Measurements from ENCODE around the gene MB. TPM values are rescaled to one million over a fixed set of nuclear protein-coding genes. Genes with fewer than 3 reads are reported as not detected.

The MB gene
- total RNA-seq, 3 donors from 2014 or later = 0.48 to 13.1 (median 10.0) TPM

GRCh38 chr22:35606916-35607315 lies 10.2 kb downstream of the MB start:
- Histone ChIP-seq H3K27ac (no peak overlapping the region), H3K4me3 (no peak overlapping the region), H3K36me3 (no peaks in the 10 kb centered on the region), H3K4me1 (no peaks in the 10 kb centered on the region), H3K27me3 (no peaks in the 10 kb centered on the region), H3K9me3 (no peaks in the 10 kb centered on the region)
- TF ChIP-seq POLR2A (IDR thresholded peaks at IDR 0.05) (no peak), POLR2AphosphoS5 (IDR thresholded peaks at IDR 0.05) (no peak), CTCF (IDR thresholded peaks at IDR 0.05) (no peak)
- no peak for DNase-seq (ENCODE audit: low spot score in 2 of 2)
- intact Hi-C loops (cut with DNase I; ENCODE audit: low total_unique reads) = no loop called here

GRCh38 chr22:35605851-35606481 lies 11.2 kb downstream of the MB start:
- DNase-seq (ENCODE audit: low spot score in 2 of 2) = no peak
- Histone ChIP-seq H3K4me1 (no peaks in the 10 kb centered on the region), H3K4me3 (no peak overlapping the region), H3K27ac (no peak overlapping the region), H3K9me3 (no peaks in the 10 kb centered on the region), H3K27me3 (no peaks in the 10 kb centered on the region), H3K36me3 (no peaks in the 10 kb centered on the region)
- TF ChIP-seq POLR2A (IDR thresholded peaks at IDR 0.05) (no peak), POLR2AphosphoS5 (IDR thresholded peaks at IDR 0.05) (no peak), CTCF (IDR thresholded peaks at IDR 0.05) (no peak)
- intact Hi-C loops (cut with DNase I; ENCODE audit: low total_unique reads) = no loop called here

- Histone ChIP-seq H3K4me3 (no peak overlapping the region), H3K9me3 (no peaks in the 10 kb centered on the region), H3K27me3 (no peaks in the 10 kb centered on the region), H3K4me1 (no peaks in the 10 kb centered on the region), H3K36me3 (no peaks in the 10 kb centered on the region), H3K27ac (no peak overlapping the region)
- TF ChIP-seq CTCF (IDR thresholded peaks at IDR 0.05) = no peak
- TF ChIP-seq POLR2A (IDR thresholded peaks at IDR 0.05) = no peak
- no peak for TF ChIP-seq POLR2AphosphoS5 (IDR thresholded peaks at IDR 0.05)
- intact Hi-C loops (cut with DNase I; ENCODE audit: low total_unique reads) = no loop called here
- no peak for DNase-seq (ENCODE audit: low spot score in 2 of 2)
These were observed 11.8 kb downstream of the MB start for GRCh38 chr22:35605369-35605680.

GRCh38 chr22:35604621-35605368 lies 12.3 kb downstream of the MB start:
- Histone ChIP-seq H3K27me3 (no peaks in the 10 kb centered on the region), H3K36me3 (no peaks in the 10 kb centered on the region), H3K4me1 (no peaks in the 10 kb centered on the region), H3K4me3 (no peak overlapping the region), H3K27ac (no peak overlapping the region), H3K9me3 (no peaks in the 10 kb centered on the region)
- intact Hi-C loops (cut with DNase I; ENCODE audit: low total_unique reads) = no loop called here
- TF ChIP-seq POLR2AphosphoS5 (IDR thresholded peaks at IDR 0.05) = no peak
- no peak for TF ChIP-seq POLR2A (IDR thresholded peaks at IDR 0.05)
- no peak for TF ChIP-seq CTCF (IDR thresholded peaks at IDR 0.05)
- no peak for DNase-seq (ENCODE audit: low spot score in 2 of 2)

Measured in breast epithelium (tissue), 4 donors.